ENCODE measurements around the gene TRIM44. TPM values are rescaled to one million over a fixed set of nuclear protein-coding genes. Genes with fewer than 3 reads are reported as not detected.
A peak's percentile ranks its signal among the peaks of the same experiment; 100 is the strongest.

The TRIM44 gene
- total and polyA plus RNA-seq, 8 donors: 5.1 to 65.3 (median 19.1) TPM

GRCh38 chr11:35791088-35791958 lies 128.7 kb downstream of the TRIM44 start:
- H3K27me3 ChIP-seq: no peaks in the 10 kb centered on the region
- H3K4me3 ChIP-seq: no peak overlapping the region
- no peak overlapping the region for H3K27ac ChIP-seq
- 77 to 85% (median 78%) methylated on average over 6 of the region's 6 CpGs for WGBS, 5 donors
- H3K4me1 ChIP-seq: peaks cover 0 to 11% (median 4%) of the 10 kb centered on the region in 4 donors
- H3K36me3 ChIP-seq: no peaks in the 10 kb centered on the region
- TF ChIP-seq POLR2AphosphoS5 (IDR thresholded peaks at IDR 0.05): no peak
- no peak for TF ChIP-seq POLR2A (IDR thresholded peaks at IDR 0.05)
- TF ChIP-seq CTCF (IDR thresholded peaks at IDR 0.05): no peak
- no peak for TF ChIP-seq EP300 (IDR thresholded peaks at IDR 0.05)
- intact Hi-C loops (cut with DNase I; ENCODE audit: low total_unique reads): no loop called here
- H3K9me3 ChIP-seq: no peaks in the 10 kb centered on the region
- no peak for DNase-seq

GRCh38 chr11:35792148-35792845 lies 129.7 kb downstream of the TRIM44 start:
- WGBS, 5 donors: 68 to 81% (median 74%) methylated on average over 4 of the region's 4 CpGs
- Histone ChIP-seq H3K4me1 (peaks cover 0 to 8% (median under 1%) of the 10 kb centered on the region in 4 donors), H3K9me3 (no peaks in the 10 kb centered on the region), H3K27me3 (no peaks in the 10 kb centered on the region), H3K27ac (no peak overlapping the region), H3K36me3 (no peaks in the 10 kb centered on the region), H3K4me3 (no peak overlapping the region)
- peak in 1 of 2 donors; percentile 30 for DNase-seq
- TF ChIP-seq POLR2A (IDR thresholded peaks at IDR 0.05): no peak
- no peak for TF ChIP-seq EP300 (IDR thresholded peaks at IDR 0.05)
- intact Hi-C loops (cut with DNase I; ENCODE audit: low total_unique reads): no loop called here

- intact Hi-C loops (cut with DNase I; ENCODE audit: low total_unique reads): no loop called here
- no peak overlapping the region for H3K27ac ChIP-seq
- no peak overlapping the region for H3K4me3 ChIP-seq
- H3K27me3 ChIP-seq: no peaks in the 10 kb centered on the region
- TF ChIP-seq POLR2AphosphoS5 (IDR thresholded peaks at IDR 0.05) (no peak), EP300 (IDR thresholded peaks at IDR 0.05) (no peak), CTCF (IDR thresholded peaks at IDR 0.05) (no peak), POLR2A (IDR thresholded peaks at IDR 0.05) (no peak)
- WGBS, 5 donors: 71 to 88% (median 73%) methylated on average over 2 of the region's 2 CpGs
- peaks cover 0 to 8% (median 0%) of the 10 kb centered on the region in 4 donors for H3K4me1 ChIP-seq
- DNase-seq: no peak
- H3K9me3 ChIP-seq: no peaks in the 10 kb centered on the region
- no peaks in the 10 kb centered on the region for H3K36me3 ChIP-seq
Measured at GRCh38 chr11:35792846-35793192, 130.2 kb downstream of the TRIM44 start.

- WGBS, 5 donors: 93 to 100% (median 97%) methylated on average over 2 of the region's 2 CpGs
- no peaks in the 10 kb centered on the region for H3K27me3 ChIP-seq
- TF ChIP-seq CTCF (IDR thresholded peaks at IDR 0.05) (no peak), POLR2AphosphoS5 (IDR thresholded peaks at IDR 0.05) (no peak), EP300 (IDR thresholded peaks at IDR 0.05) (no peak), POLR2A (IDR thresholded peaks at IDR 0.05) (no peak)
- no peak overlapping the region for H3K4me3 ChIP-seq
- DNase-seq: no peak
- H3K27ac ChIP-seq: no peak overlapping the region
- no peaks in the 10 kb centered on the region for H3K9me3 ChIP-seq
- no peaks in the 10 kb centered on the region for H3K36me3 ChIP-seq
- H3K4me1 ChIP-seq: peaks cover 0 to 8% (median 0%) of the 10 kb centered on the region in 4 donors
- intact Hi-C loops (cut with DNase I; ENCODE audit: low total_unique reads): no loop called here
Measured at GRCh38 chr11:35794333-35794732, 131.8 kb downstream of the TRIM44 start.
